ENCODE measurements around the gene FANCC.

The FANCC gene

GRCh38 chr9:95316274-95316673, 1.2 kb downstream of the FANCC start:
- DNase-seq (ENCODE audit: low spot score) = no peak
- H3K27ac ChIP-seq = peak overlapping the region; percentile 100
- no peak for TF ChIP-seq CTCF (conservative IDR thresholded peaks at IDR 0.05; ENCODE audit: low read depth)
- ChIA-PET CTCF (no interaction called here), POLR2A (ENCODE audit: low non-redundant PET) (interaction anchor here (0.5 kb wide), 1 partner anchor 273 kb away, joined by 3 read pairs; no protein-coding TSS in a partner anchor)

- no peak for TF ChIP-seq CTCF (conservative IDR thresholded peaks at IDR 0.05; ENCODE audit: low read depth)
- ChIA-PET POLR2A (ENCODE audit: low non-redundant PET) (no interaction called here), CTCF (no interaction called here)
- peak overlapping the region; percentile 36; the same call in 1 of the 2 replicates for H3K27ac ChIP-seq
- no peak for DNase-seq (ENCODE audit: low spot score)
Observed at GRCh38 chr9:95315108-95315746, 2.3 kb downstream of the FANCC start.

- ChIA-PET CTCF (interaction anchor here (0.5 kb wide), 1 partner anchor 793 kb away, joined by 4 read pairs; no protein-coding TSS in a partner anchor), POLR2A (ENCODE audit: low non-redundant PET) (no interaction called here)
- H3K27ac ChIP-seq = peak overlapping the region; percentile 21
- DNase-seq (ENCODE audit: low spot score) = peak; percentile 61
- TF ChIP-seq CTCF (conservative IDR thresholded peaks at IDR 0.05; ENCODE audit: low read depth) = no peak
Observed at GRCh38 chr9:95313010-95313498, 4.5 kb downstream of the FANCC start.

GRCh38 chr9:95311961-95312360, 5.5 kb downstream of the FANCC start:
- no peak for TF ChIP-seq CTCF (conservative IDR thresholded peaks at IDR 0.05; ENCODE audit: low read depth)
- no peak for DNase-seq (ENCODE audit: low spot score)
- CTCF ChIA-PET = interaction anchor here (0.6 kb wide), 1 partner anchor 40 kb away, joined by 3 read pairs; no protein-coding TSS in a partner anchor
- POLR2A ChIA-PET (ENCODE audit: low non-redundant PET) = no interaction called here
- H3K27ac ChIP-seq = no peak overlapping the region

- DNase-seq (ENCODE audit: low spot score) = no peak
- CTCF ChIA-PET = interaction anchor here (1.6 kb wide), 1 partner anchor 627 kb away, joined by 4 read pairs; no protein-coding TSS in a partner anchor
- H3K27ac ChIP-seq = no peak overlapping the region
- TF ChIP-seq CTCF (conservative IDR thresholded peaks at IDR 0.05; ENCODE audit: low read depth) = no peak
- POLR2A ChIA-PET (ENCODE audit: low non-redundant PET) = no interaction called here
Observed at GRCh38 chr9:95307538-95307937, 10.0 kb downstream of the FANCC start.

GRCh38 chr9:95306819-95307218, 10.7 kb downstream of the FANCC start:
- CTCF ChIA-PET = interaction anchor here (1.6 kb wide), 1 partner anchor 626 kb away, joined by 4 read pairs; no protein-coding TSS in a partner anchor
- TF ChIP-seq CTCF (conservative IDR thresholded peaks at IDR 0.05; ENCODE audit: low read depth) = no peak
- H3K27ac ChIP-seq = no peak overlapping the region

More at GRCh38 chr9:95306819-95307218, 10.7 kb downstream of the FANCC start:
- POLR2A ChIA-PET (ENCODE audit: low non-redundant PET) = no interaction called here
- no peak for DNase-seq (ENCODE audit: low spot score)

Measured in RWPE1 (cell line).